Right lobe of liver (tissue), 6 donors: ENCODE measurements around the gene USP28. TPM values are rescaled to one million over a fixed set of nuclear protein-coding genes. Genes with fewer than 3 reads are reported as not detected.
A peak's percentile ranks its signal among the peaks of the same experiment; 100 is the strongest.
"Not testable (repeated sequence)": the region's sequence is repeated elsewhere in the genome, so short reads cannot be mapped to it uniquely, and the experiment has no call there.

Experiments used
- ATAC-seq, 4 donors: fragments of 200-7000 bp; cut with Tn5 transposase; one replicate each; pipeline ENCODE4 v1.9.1; 2020; ENCODE audit warnings: mild to moderate bottlenecking in 4 of 4, moderate library complexity in 4 of 4
- DNase-seq, 3 donors: peaks; one replicate each; pipeline ENCODE4 v3.0.0-alpha.2; 2020
- H3K27ac ChIP-seq, 3 donors: fragments of 200-600 bp; one replicate each; pipeline ENCODE4 v1.8.0; 2022
- H3K27me3 ChIP-seq, 2 donors: fragments of 200-600 bp; one replicate each; pipeline ENCODE4 v1.8.0; 2022
- H3K36me3 ChIP-seq, 4 donors: fragments of 200-600 bp; sonication (generic) in 1 of 4; one replicate each; pipeline versions ENCODE4 v1.5.1 to v1.8.0; 2017 to 2022; ENCODE audit warnings: control low read depth in 1 of 4
- H3K4me1 ChIP-seq, 4 donors: fragments of 200-600 bp; sonication (generic) in 1 of 4; one replicate each; pipeline versions ENCODE4 v1.5.1 to v1.8.0; 2017 to 2022; ENCODE audit warnings: control low read depth in 1 of 4
- H3K4me3 ChIP-seq, 3 donors: fragments of 200-600 bp; one replicate each; pipeline ENCODE4 v1.8.0; 2022
- H3K9me3 ChIP-seq, 4 donors: fragments of 200-600 bp; sonication (generic) in 1 of 4; one replicate each; pipeline versions ENCODE4 v1.5.1 to v1.8.0; 2017 to 2022; ENCODE audit warnings: control low read depth in 1 of 4
- POLR2A ChIP-seq: fragments of 450-650 bp; IDR thresholded peaks from one replicate; pipeline ENCODE4 v1.6.1; 2017; ENCODE audit warnings: antibody characterized with exemption, mild to moderate bottlenecking
- WGBS: methylation state at CpG from one replicate; pipeline ENCODE4 v1.1.6; 2018; ENCODE audit warnings: low coverage, low lambda C conversion rate; ENCODE audit not compliant: insufficient coverage; ENCODE audit errors: missing lambda C conversion rate; 5-methylcytosine and 5-hydroxymethylcytosine counted together
- intact Hi-C, 2 donors: fragments of 100-400 bp; cut with DNase I; formaldehyde crosslinking; loops; one replicate each; pipeline versions ENCODE4 v1.11.2 to v1.14.1; 2022
- total RNA-seq, 6 experiments: library from RNA; depleted of rRNA in 2 of 6; stranded (reverse); fragments of >200 nt in 2 of 6; fragmentation: NEBNext Ultra II Directional in 3 of 6; extraction: Animal tissue kit (Norgen Biotek cat#: 25700) in 3 of 6; gene quantifications; one replicate each; pipeline versions ENCODE4 v1.1.0 to v1.2.4, GENCODE V29; 2016 to 2023
- TF ChIP-seq, protein P1 (sequence below), 4 donors: fragments of 200-600 bp in 3 of 4; fragments of 450-650 bp in 1 of 4; IDR thresholded peaks; one replicate each; pipeline versions ENCODE4 v1.5.1 to v1.8.0; 2016 to 2022; ENCODE audit warnings: antibody characterized with exemption in 4 of 4, mild to moderate bottlenecking in 2 of 4
- donor health status: DM: no; HTN: yes; CAD: no.
- donor health status: DM: no; HTN: no; CAD: no.
- donor health status: DM: no; HTN: no; CAD: no.
- donor health status: DM: no; HTN: yes; CAD: no.
- donor health status: DM: no; HTN: yes; CAD: no.

Gene USP28
- total RNA-seq, 6 experiments from 2014 or later, result 12.1 to 15.3 (median 14.4) TPM

DNA sequence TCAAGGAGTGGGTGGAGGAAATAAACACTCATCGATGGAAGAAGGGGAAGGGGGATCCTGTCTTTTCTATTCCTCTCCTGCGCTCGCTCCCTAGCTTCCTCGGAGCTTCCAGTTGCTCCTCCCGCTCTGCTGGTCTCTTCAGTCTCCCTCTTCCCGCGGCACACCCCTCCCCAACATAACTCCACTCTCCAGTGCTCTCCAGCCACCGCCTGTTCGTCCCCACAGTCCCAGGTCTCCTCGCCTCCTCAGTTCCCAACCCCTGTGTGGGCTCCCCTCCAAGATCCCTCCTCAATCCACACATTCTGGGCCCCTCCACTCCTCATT lies 102.3 kb downstream of the USP28 start:
- 0% methylated on average over 10 of the region's 10 CpGs for WGBS
- Histone ChIP-seq H3K36me3 (peaks cover 0 to 9% (median 2%) of the 10 kb centered on the region in 4 donors), H3K9me3 (no peaks in the 10 kb centered on the region), H3K4me3 (peak overlapping the region; percentile 67 to 79 (median 70)), H3K27ac (peak overlapping the region; percentile 62 to 79 (median 65)), H3K27me3 (no peaks in the 10 kb centered on the region), H3K4me1 (peaks cover 0 to 12% (median 0%) of the 10 kb centered on the region in 4 donors)
- DNase-seq, result peak in 1 of 3 donors; percentile 64
- TF ChIP-seq, protein P1, sequence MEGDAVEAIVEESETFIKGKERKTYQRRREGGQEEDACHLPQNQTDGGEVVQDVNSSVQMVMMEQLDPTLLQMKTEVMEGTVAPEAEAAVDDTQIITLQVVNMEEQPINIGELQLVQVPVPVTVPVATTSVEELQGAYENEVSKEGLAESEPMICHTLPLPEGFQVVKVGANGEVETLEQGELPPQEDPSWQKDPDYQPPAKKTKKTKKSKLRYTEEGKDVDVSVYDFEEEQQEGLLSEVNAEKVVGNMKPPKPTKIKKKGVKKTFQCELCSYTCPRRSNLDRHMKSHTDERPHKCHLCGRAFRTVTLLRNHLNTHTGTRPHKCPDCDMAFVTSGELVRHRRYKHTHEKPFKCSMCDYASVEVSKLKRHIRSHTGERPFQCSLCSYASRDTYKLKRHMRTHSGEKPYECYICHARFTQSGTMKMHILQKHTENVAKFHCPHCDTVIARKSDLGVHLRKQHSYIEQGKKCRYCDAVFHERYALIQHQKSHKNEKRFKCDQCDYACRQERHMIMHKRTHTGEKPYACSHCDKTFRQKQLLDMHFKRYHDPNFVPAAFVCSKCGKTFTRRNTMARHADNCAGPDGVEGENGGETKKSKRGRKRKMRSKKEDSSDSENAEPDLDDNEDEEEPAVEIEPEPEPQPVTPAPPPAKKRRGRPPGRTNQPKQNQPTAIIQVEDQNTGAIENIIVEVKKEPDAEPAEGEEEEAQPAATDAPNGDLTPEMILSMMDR (IDR thresholded peaks at IDR 0.05), result no peak
- peak; percentile 35 to 49 (median 42) for ATAC-seq
- intact Hi-C loops, result no loop called here

GRCh38 chr11:113771964-113772363 lies 103.4 kb downstream of the USP28 start:
- H3K27ac ChIP-seq, result no peak overlapping the region
- H3K27me3 ChIP-seq, result no peaks in the 10 kb centered on the region
- 51% methylated on average over 3 of the region's 3 CpGs for WGBS
- intact Hi-C loops, result no loop called here
- H3K9me3 ChIP-seq, result no peaks in the 10 kb centered on the region
- DNase-seq (no peak), ATAC-seq (no peak)
- no peak for TF ChIP-seq POLR2A
- TF ChIP-seq, protein P1 (IDR thresholded peaks at IDR 0.05), result no peak
- H3K4me3 ChIP-seq, result no peak overlapping the region
- H3K4me1 ChIP-seq, result peaks cover 0 to 12% (median 0%) of the 10 kb centered on the region in 4 donors
- peaks cover 0 to 19% (median 2%) of the 10 kb centered on the region in 4 donors for H3K36me3 ChIP-seq

DNA sequence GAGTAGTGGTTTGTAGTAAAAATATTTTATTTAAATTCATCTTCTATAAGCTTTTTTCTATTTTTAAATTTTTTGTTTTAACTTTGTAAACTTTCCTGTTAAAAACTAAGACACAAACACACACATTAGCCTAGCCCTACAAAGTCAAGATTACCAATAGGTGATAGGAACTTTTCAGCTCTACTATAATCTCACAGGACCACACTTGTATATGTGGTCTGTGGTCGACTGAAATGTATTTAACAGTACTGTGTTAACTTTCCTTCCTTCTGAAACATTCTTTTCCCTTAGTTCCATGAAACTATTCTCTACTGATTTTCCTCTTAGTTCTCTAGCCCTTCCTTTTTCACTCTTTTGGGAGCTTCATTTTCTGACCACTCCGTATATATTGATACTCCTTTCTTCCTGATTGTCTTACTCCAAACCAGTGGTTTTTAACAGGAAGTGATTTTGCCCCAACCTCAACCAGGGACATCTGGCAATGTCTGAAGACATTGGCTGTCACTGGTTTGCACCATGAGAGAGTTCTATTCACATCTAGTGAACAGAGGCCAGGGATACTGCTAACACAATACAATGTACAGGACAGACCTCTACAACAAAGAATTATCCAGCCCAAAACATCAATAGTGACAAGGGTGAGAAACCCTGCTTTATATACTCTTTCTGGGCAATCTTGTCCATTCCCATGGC lies 110.7 kb downstream of the USP28 start:
- no peaks in the 10 kb centered on the region for H3K9me3 ChIP-seq
- H3K4me3 ChIP-seq, result no peak overlapping the region
- ATAC-seq, result no peak
- no peak overlapping the region for H3K27ac ChIP-seq
- peaks cover 0 to 37% (median 6%) of the 10 kb centered on the region in 4 donors for H3K36me3 ChIP-seq
- no peaks in the 10 kb centered on the region for H3K4me1 ChIP-seq
- DNase-seq, result no peak
- TF ChIP-seq, protein P1 (IDR thresholded peaks at IDR 0.05), result no peak
- TF ChIP-seq POLR2A, result no peak
- 82% methylated on average over 2 of the region's 2 CpGs for WGBS
- no peaks in the 10 kb centered on the region for H3K27me3 ChIP-seq
- intact Hi-C loops, result no loop called here

GRCh38 chr11:113763040-113763439 lies 112.3 kb downstream of the USP28 start:
- DNase-seq, H3K27me3 ChIP-seq, H3K4me3 ChIP-seq, H3K9me3 ChIP-seq, H3K27ac ChIP-seq, intact Hi-C loops, ATAC-seq, H3K4me1 ChIP-seq: not testable (repeated sequence)
- WGBS, result 91% methylated on average over 2 of the region's 2 CpGs
- H3K36me3 ChIP-seq, result peaks cover 0 to 44% (median 7%) of the 10 kb centered on the region in 4 donors

- no peaks in the 10 kb centered on the region for H3K27me3 ChIP-seq
- DNase-seq, result no peak
- intact Hi-C loops, result no loop called here
- TF ChIP-seq, protein P1 (IDR thresholded peaks at IDR 0.05), result no peak
- no peak for TF ChIP-seq POLR2A
- no peak overlapping the region for H3K4me3 ChIP-seq
- no peak for ATAC-seq
- no peaks in the 10 kb centered on the region for H3K9me3 ChIP-seq
- no peak overlapping the region for H3K27ac ChIP-seq
- no peaks in the 10 kb centered on the region for H3K4me1 ChIP-seq
- WGBS, result 98% methylated on average over 3 of the region's 3 CpGs
- peaks cover 0 to 51% (median 13%) of the 10 kb centered on the region in 4 donors for H3K36me3 ChIP-seq
Observed at GRCh38 chr11:113760241-113760640, 115.1 kb downstream of the USP28 start.
